NCI-H460 (cell line): ENCODE results near the gene ATAD5. TPM values are rescaled to one million over a fixed set of nuclear protein-coding genes. Genes with fewer than 3 reads are reported as not detected.

ENCODE experiments used
- DNase-seq: peaks from one replicate; pipeline ENCODE4 v3.0.0-alpha.2; 2016; ENCODE audit warnings: low read depth; ENCODE audit errors: extremely low read depth
- total RNA-seq: library from RNA; depleted of rRNA; stranded (reverse); fragments of >200 nt; shearing (Covaris generic); gene quantifications from 2 replicates; pipeline ENCODE4 v1.2.3, GENCODE V29; 2014

The ATAD5 gene
- total RNA-seq, 1 experiment from 2014 or later: 7.2 TPM

- DNase-seq: no peak
Measured at GRCh38 chr17:30823421-30823820, 8.3 kb upstream of the ATAD5 start.

DNA sequence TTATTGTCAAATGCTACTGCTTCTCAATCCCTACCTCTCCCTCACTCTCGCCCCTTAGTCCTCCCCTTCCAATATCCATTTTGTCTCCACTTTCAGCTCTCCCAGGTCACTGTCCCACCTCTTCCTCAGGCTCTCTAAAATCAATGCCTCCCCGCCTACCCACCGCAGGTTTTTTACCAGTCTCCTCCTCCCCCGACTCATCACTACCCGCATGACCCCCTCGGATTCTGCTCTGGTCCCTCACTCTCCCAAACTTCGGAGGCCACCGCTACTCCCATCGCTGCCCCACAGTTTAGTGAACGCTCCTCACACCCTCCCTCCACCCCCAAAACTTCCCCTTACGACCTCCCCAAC lies 7.8 kb upstream of the ATAD5 start:
- no peak for DNase-seq

- peak; percentile 89 for DNase-seq
Measured at GRCh38 chr17:30824356-30825145, 7.2 kb upstream of the ATAD5 start, which contains the start of gene CRLF3. TSS of gene CRLF3 (minus strand) at chr17:30824692. CDS start at chr17:30824651, 41 bp downstream.

DNA sequence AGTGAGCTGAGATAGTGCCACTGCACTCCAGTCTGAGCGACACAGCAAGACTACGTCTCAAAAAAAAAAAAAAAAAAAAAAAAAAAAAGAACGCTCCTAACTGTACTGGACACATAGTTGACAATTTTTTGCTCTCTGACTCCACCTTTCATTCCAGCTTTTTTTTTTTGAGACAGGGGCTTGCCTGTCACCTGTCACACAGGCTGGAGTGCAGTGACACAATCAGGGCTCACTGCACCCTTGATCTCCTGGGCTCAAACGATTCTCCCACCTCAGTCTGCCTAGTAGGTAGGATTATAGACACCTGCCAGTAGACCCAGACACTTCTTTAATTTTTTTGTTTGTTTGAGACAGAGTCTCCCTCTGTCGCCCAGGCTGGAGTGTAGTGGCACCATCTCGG lies 4.7 kb upstream of the ATAD5 start:
- DNase-seq: no peak

- no peak for DNase-seq
Measured at GRCh38 chr17:30829022-30829421, 2.7 kb upstream of the ATAD5 start.

DNA sequence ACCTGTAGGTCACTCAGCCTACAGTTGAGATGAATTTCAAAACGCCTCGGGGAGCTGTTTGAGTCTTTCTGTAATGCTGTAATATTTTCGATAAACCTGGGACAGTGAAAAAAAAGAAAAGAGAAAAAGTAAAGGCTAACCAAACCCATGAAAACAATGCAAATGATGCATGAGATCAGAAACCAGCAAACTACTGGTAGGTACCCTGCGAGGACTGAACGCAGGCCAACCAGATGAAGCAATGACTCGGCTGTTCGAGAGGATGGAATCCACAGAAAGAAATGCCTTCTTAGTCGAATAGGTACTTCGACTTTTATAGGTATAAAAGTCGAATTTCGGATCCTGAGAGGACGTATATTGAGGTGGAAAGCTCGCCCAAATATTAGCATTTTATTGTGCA lies 509 bp upstream of the ATAD5 start:
- no peak for DNase-seq

DNA sequence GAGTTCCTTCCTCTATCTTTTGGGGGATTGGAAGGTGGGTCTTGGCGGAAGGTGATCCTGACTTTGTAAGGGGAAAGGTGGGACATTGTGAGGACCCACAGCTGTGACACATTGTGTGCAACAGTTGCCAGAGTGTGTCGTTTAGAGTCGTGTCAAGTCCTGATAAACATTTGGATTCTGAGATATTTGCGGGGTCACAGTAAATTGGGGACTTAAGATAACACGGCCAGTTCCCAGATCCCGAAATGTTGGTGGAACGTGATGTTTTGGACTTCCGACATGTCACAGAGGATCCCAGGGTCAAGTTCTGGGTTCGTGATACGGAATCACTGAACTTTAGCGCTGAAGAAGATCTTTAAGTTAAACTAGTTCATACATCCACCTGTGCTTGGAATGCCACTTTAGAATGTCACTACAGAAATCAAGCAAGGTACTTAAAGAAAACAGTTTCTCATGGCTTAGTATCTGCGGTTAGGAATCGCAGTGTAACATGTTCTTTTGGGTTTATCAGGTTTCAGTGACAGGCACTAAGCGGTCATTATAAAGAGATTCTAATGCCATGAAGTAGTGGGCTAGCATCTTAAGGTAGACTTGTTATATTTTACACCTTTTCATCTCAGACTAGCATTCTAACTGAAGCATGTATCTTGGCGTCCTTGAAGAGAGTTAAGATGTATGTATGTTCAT lies 815 bp downstream of the ATAD5 start:
- DNase-seq: no peak

DNA sequence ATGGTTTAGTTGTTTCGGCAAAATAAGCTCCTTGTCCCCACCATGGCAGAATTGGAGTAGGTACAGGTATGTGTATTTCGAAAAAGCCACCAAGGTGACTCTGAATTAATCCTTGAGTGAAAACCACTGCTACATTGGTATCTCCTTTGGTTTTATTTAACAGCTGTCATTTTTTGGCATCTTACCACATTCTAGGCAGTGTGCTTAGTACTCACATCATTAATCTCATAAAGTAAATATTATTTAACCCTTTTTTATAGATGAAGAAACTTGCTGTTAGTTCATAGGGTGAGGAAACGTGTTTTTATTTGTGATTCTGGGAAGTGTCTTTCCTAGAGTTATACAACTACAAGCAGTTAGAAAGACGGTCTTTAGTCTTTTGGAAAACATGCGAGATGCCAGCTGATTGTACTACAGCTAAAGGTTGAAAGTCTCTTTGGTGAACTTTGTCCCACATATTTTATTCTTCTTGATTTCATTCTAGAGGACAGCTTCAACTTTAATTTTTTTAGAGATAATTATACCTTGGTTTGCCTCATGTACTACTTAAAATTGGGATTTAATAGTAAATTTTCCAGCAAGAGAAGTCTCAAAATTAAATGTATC lies 6.5 kb downstream of the ATAD5 start:
- DNase-seq: no peak

- DNase-seq: no peak
Measured at GRCh38 chr17:30840771-30841170, 9.0 kb downstream of the ATAD5 start.

GRCh38 chr17:30848021-30848420 lies 16.3 kb downstream of the ATAD5 start:
- DNase-seq: no peak

DNA sequence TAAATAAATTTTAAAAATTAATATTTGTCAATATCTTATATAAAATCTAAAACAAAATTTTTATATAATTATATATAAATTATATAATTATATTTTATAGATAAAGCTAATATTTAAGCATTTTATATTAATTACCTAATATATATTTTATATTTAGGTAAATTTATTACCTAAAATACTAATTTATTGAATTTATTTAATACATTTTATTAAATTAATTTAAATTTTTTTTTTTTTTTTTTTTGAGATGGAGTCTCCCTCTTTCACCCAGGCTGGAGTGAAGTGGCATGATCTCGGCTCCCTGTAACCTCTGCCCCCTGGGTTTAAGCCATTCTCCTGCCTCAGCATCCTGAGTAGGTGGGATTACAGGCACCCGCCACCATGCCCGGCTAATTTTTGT lies 22.4 kb downstream of the ATAD5 start:
- no peak for DNase-seq

GRCh38 chr17:30858556-30859250 lies 26.9 kb downstream of the ATAD5 start:
- no peak for DNase-seq

GRCh38 chr17:30864636-30865035 lies 32.9 kb downstream of the ATAD5 start:
- DNase-seq: no peak

GRCh38 chr17:30869005-30869404 lies 37.2 kb downstream of the ATAD5 start:
- DNase-seq: no peak

GRCh38 chr17:30886187-30886586 lies 54.4 kb downstream of the ATAD5 start:
- DNase-seq: no peak

- no peak for DNase-seq
Measured at GRCh38 chr17:30894236-30894635, 62.5 kb downstream of the ATAD5 start.

DNA sequence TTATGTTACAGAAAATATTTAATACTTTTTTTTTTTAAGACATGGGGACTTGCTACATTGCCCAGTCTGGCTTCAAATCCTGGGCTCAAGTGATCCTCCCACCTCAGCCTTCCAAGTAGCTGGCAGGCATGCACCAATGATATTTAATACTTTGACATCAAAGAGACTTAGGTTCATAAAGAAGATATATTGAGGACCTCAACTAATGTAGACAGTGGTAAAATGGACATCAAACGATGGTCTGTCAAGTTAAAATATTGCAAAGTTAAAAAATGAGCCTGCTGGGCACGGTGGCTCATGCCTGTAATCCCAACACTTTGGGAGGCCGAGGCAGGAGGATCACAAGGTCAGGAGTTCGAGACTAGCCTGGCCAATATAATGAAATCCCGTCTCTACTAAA lies 65.5 kb downstream of the ATAD5 start:
- DNase-seq: no peak

DNA sequence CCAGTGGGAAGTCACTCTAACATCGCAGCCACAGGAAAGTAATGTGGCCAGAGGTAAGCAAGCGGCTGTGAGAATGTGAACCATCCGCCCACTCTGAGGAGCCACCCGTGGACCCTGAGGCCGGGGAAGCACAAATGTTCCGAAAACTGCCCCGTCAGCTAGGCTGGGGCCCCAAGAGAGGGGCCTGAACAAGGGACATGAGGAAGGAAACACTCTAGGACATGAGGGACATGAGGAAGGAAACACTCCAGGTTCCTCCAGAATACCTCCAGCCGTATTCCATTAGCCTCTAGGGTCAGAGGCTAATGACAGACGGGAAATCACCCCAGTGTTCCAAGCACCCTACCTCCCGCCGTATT lies 74.0 kb downstream of the ATAD5 start:
- DNase-seq: peak; percentile 13

DNA sequence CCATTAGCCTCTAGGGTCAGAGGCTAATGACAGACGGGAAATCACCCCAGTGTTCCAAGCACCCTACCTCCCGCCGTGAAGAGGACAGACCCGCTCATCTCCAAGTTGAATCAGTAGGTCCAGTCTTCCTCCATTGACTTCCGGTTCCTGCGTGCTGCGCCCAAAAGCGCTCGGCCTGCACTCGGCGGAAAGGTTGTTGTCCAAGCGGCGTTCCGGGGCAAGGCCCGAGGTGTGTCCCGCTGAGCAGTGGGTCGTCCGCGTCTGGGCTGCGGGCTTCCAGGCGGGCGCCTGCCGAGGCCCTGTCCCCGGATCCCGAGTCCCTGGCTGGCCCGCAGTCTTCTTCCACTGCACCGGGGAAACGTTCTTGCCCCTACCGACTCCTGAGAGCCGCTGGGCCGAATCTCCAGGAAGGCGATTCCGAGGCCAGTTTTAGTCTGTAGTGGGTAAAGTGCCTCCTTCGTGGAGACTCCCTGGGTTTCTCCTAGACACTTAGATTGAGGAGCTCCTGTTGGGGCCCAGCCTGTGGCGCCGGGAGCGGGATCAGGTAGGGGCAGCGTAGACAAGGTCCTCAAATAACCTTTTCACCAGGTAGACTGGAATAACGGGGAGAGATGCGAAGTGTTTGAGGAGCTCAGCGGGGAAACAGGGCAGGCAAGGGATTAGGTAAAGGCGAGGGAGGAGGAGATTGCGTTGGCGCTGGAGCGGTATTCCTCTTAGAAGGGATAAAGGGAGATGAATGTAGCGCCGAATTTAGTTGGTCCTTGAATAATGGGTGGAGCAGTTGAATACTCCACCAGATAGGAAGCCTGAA lies 74.5 kb downstream of the ATAD5 start, which contains the start of gene TEFM:
TSS of gene TEFM (minus strand) at position 138 of the 811 bp plus-strand sequence. CDS start at position 98, 40 bp downstream.
- peak; percentile 89 for DNase-seq

GRCh38 chr17:30908717-30909420 lies 77.1 kb downstream of the ATAD5 start:
- no peak for DNase-seq
